GM21390 (cell line): ENCODE measurements around the gene EEF1A2.
A peak's percentile ranks its signal among the peaks of the same experiment; 100 is the strongest.
"Not testable (repeated sequence)": the region's sequence is repeated elsewhere in the genome, so short reads cannot be mapped to it uniquely, and the experiment has no call there.

Source experiments
- ATAC-seq: cut with Tn5 transposase; IDR thresholded peaks from one replicate; pipeline ENCODE4 v1.9.1; 2021; ENCODE audit not compliant: unreplicated experiment

EEF1A2 gene

GRCh38 chr20:63521602-63522001 is 22.7 kb upstream of the EEF1A2 start:
- no peak for ATAC-seq

- peak; percentile 47 for ATAC-seq
Observed at GRCh38 chr20:63520934-63521601, 22.2 kb upstream of the EEF1A2 start.

- peak; percentile 63 for ATAC-seq
Observed at GRCh38 chr20:63520504-63520933, 21.6 kb upstream of the EEF1A2 start, which contains the start of gene PPDPF. Gene PPDPF, plus strand, starts transcription at chr20:63520765. Its CDS starts 544 bp downstream, at chr20:63521309.

GRCh38 chr20:63519668-63520503 is 21.0 kb upstream of the EEF1A2 start:
- ATAC-seq: peak; percentile 46

GRCh38 chr20:63518946-63519667 is 20.2 kb upstream of the EEF1A2 start:
- ATAC-seq: no peak

GRCh38 chr20:63518351-63518861 is 19.5 kb upstream of the EEF1A2 start:
- no peak for ATAC-seq

- ATAC-seq: no peak
Observed at GRCh38 chr20:63517376-63518309, 18.8 kb upstream of the EEF1A2 start.

GRCh38 chr20:63514520-63514919 is 15.6 kb upstream of the EEF1A2 start:
- not testable (repeated sequence) for ATAC-seq

- ATAC-seq: no peak
Observed at GRCh38 chr20:63513207-63513606, 14.3 kb upstream of the EEF1A2 start.

- ATAC-seq: no peak
Observed at GRCh38 chr20:63509088-63509564, 10.2 kb upstream of the EEF1A2 start.

- no peak for ATAC-seq
Observed at GRCh38 chr20:63508072-63508768, 9.3 kb upstream of the EEF1A2 start.

GRCh38 chr20:63507083-63507743 is 8.3 kb upstream of the EEF1A2 start:
- ATAC-seq: no peak

GRCh38 chr20:63505723-63506122 is 6.8 kb upstream of the EEF1A2 start:
- no peak for ATAC-seq

- ATAC-seq: no peak
Observed at GRCh38 chr20:63505281-63505680, 6.4 kb upstream of the EEF1A2 start.

- no peak for ATAC-seq
Observed at GRCh38 chr20:63504642-63505041, 5.8 kb upstream of the EEF1A2 start.

GRCh38 chr20:63503524-63503923 is 4.6 kb upstream of the EEF1A2 start:
- ATAC-seq: no peak

- ATAC-seq: no peak
Observed at GRCh38 chr20:63502671-63503172, 3.8 kb upstream of the EEF1A2 start.

- no peak for ATAC-seq
Observed at GRCh38 chr20:63501818-63502670, 3.2 kb upstream of the EEF1A2 start.
